Epidermal melanocyte (primary cell): ENCODE data around the gene IDNK.

Source experiments
- DNase-seq: peaks from one replicate; pipeline ENCODE4 v3.0.0; 2011; ENCODE audit warnings: low spot score; ENCODE audit not compliant: insufficient read length

IDNK gene

DNA sequence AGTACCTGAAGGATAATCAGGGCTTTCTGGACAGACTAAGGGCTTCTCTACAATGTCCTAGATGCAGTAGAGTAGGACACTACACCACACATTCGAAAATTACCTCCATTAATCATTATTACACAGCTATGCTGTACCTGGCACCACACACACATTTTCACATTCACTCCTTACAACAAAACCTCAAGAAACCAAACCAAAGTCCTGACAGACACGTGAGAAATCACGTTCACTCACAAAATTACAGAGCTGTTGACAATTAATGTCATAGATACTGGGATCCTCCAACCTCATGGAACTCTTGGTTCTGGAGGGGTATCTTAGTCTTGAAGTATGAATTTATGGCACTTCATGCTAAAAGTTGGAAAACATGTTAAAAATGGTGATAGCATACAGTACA, 68.5 kb downstream of the IDNK start:
- no peak for DNase-seq
